ENCODE results near the gene TNFSF13B.
"Not testable (repeated sequence)": the region's sequence is repeated elsewhere in the genome, so short reads cannot be mapped to it uniquely, and the experiment has no call there.

Gene TNFSF13B

DNA sequence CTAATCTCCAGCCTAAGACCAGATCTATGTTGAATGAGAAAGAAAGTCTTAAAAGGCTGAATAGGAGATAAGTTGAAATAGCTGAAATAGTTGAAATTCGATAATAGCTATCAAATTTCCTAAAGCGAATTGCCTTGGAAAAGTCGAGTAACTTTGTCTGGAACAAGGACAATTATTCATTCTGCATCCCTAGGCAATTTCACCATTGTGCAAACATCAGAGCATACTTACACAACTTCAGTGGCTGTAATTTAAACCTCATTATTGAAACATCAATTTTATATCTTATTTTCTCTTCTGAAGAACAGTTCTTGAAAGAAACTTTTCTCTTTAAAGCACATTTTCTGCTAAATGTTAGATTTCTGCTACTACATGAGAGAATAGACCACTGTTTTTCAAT lies 13.6 kb downstream of the TNFSF13B start:
- peak; percentile 74 for DNase-seq (ENCODE audit: low read depth)
- H3K9me3 ChIP-seq (ENCODE audit: control insufficient read depth, low read length), result no peaks in the 10 kb centered on the region
- no peak overlapping the region for H3K4me3 ChIP-seq (ENCODE audit: low read length)

GRCh38 chr13:108288741-108289140 lies 19.2 kb downstream of the TNFSF13B start:
- Histone ChIP-seq H3K36me3 (ENCODE audit: control insufficient read depth, insufficient read depth, low read length, severe bottlenecking) (no peaks in the 10 kb centered on the region), H3K4me3 (ENCODE audit: low read length) (no peak overlapping the region), H3K27me3 (replicated peaks; ENCODE audit: control insufficient read depth, insufficient read depth, low read length) (no peaks in the 10 kb centered on the region), H3K9ac (ENCODE audit: low read length) (no peak overlapping the region), H3K9me3 (ENCODE audit: control insufficient read depth, low read length) (no peaks in the 10 kb centered on the region), H3K4me1 (ENCODE audit: control insufficient read depth, insufficient read depth, low read length) (peaks cover under 1% of the 10 kb centered on the region)
- no peak for DNase-seq (ENCODE audit: low read depth)

More for the DNA sequence above, 13.6 kb downstream of the TNFSF13B start:
- H3K36me3 ChIP-seq (ENCODE audit: control insufficient read depth, insufficient read depth, low read length, severe bottlenecking), result no peaks in the 10 kb centered on the region
- H3K4me1 ChIP-seq (ENCODE audit: control insufficient read depth, insufficient read depth, low read length), result peaks cover 11% of the 10 kb centered on the region
- no peak overlapping the region for H3K9ac ChIP-seq (ENCODE audit: low read length)
- H3K27me3 ChIP-seq (replicated peaks; ENCODE audit: control insufficient read depth, insufficient read depth, low read length), result no peaks in the 10 kb centered on the region

GRCh38 chr13:108289819-108290218 lies 20.3 kb downstream of the TNFSF13B start:
- Histone ChIP-seq H3K36me3 (ENCODE audit: control insufficient read depth, insufficient read depth, low read length, severe bottlenecking) (no peaks in the 10 kb centered on the region), H3K9me3 (ENCODE audit: control insufficient read depth, low read length) (no peaks in the 10 kb centered on the region), H3K4me3 (ENCODE audit: low read length) (no peak overlapping the region), H3K4me1 (ENCODE audit: control insufficient read depth, insufficient read depth, low read length) (no peaks in the 10 kb centered on the region), H3K9ac (ENCODE audit: low read length) (no peak overlapping the region), H3K27me3 (replicated peaks; ENCODE audit: control insufficient read depth, insufficient read depth, low read length) (no peaks in the 10 kb centered on the region)
- no peak for DNase-seq (ENCODE audit: low read depth)

DNA sequence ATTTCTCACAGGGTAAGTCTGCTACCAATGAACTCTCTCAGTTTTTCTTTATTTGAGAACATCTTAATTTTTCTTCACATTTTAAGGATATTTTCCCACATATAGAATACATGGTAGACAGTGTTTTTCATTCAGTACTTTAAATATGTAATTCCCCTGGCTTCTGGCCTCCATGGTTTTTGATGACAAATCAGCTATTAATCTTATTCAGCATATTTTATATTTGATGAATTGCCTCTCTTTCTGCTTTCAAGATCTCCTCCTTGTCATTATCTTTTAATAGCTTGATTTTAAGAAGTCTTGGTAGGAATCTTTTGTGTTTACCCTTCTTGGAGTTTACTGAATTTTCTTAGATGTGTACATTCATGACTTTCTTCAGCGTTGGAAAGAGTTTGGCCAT lies 27.6 kb downstream of the TNFSF13B start:
- Histone ChIP-seq H3K27me3 (replicated peaks; ENCODE audit: control insufficient read depth, insufficient read depth, low read length) (no peaks in the 10 kb centered on the region), H3K9me3 (ENCODE audit: control insufficient read depth, low read length) (peaks cover 9% of the 10 kb centered on the region), H3K36me3 (ENCODE audit: control insufficient read depth, insufficient read depth, low read length, severe bottlenecking) (no peaks in the 10 kb centered on the region), H3K9ac (ENCODE audit: low read length) (no peak overlapping the region), H3K4me3 (ENCODE audit: low read length) (no peak overlapping the region), H3K4me1 (ENCODE audit: control insufficient read depth, insufficient read depth, low read length) (no peaks in the 10 kb centered on the region)
- DNase-seq (ENCODE audit: low read depth), result no peak

DNA sequence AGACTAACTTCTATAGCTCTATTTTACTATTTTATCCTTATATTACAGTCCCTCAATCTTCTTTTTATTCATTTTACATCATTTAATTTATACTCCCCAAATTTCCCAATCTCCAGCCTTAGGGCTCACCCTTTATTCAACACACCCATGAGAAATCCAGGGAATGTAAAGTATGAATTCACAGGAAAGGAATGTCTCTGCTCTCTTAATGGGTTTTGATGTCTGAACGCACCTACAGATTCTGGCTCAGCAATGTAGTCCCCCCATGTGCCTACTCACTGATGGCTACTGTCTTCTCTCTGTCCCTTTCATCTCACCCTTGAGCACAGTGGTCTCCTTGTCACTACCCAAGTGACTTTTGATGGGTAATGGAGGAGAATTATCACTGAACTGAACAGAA lies 32.8 kb downstream of the TNFSF13B start:
- Histone ChIP-seq H3K9me3 (ENCODE audit: control insufficient read depth, low read length) (no peaks in the 10 kb centered on the region), H3K27me3 (replicated peaks; ENCODE audit: control insufficient read depth, insufficient read depth, low read length) (no peaks in the 10 kb centered on the region), H3K9ac (ENCODE audit: low read length) (no peak overlapping the region), H3K4me3 (ENCODE audit: low read length) (no peak overlapping the region), H3K4me1 (ENCODE audit: control insufficient read depth, insufficient read depth, low read length) (no peaks in the 10 kb centered on the region), H3K36me3 (ENCODE audit: control insufficient read depth, insufficient read depth, low read length, severe bottlenecking) (no peaks in the 10 kb centered on the region)
- peak; percentile 14 for DNase-seq (ENCODE audit: low read depth)

GRCh38 chr13:108304170-108305016 lies 34.9 kb downstream of the TNFSF13B start:
- no peaks in the 10 kb centered on the region for H3K9me3 ChIP-seq (ENCODE audit: control insufficient read depth, low read length)
- H3K27me3 ChIP-seq (replicated peaks; ENCODE audit: control insufficient read depth, insufficient read depth, low read length), result no peaks in the 10 kb centered on the region
- DNase-seq (ENCODE audit: low read depth), result no peak
- H3K4me3 ChIP-seq (ENCODE audit: low read length), result no peak overlapping the region
- no peak overlapping the region for H3K9ac ChIP-seq (ENCODE audit: low read length)
- H3K4me1 ChIP-seq (ENCODE audit: control insufficient read depth, insufficient read depth, low read length), result no peaks in the 10 kb centered on the region
- H3K36me3 ChIP-seq (ENCODE audit: control insufficient read depth, insufficient read depth, low read length, severe bottlenecking), result no peaks in the 10 kb centered on the region

DNA sequence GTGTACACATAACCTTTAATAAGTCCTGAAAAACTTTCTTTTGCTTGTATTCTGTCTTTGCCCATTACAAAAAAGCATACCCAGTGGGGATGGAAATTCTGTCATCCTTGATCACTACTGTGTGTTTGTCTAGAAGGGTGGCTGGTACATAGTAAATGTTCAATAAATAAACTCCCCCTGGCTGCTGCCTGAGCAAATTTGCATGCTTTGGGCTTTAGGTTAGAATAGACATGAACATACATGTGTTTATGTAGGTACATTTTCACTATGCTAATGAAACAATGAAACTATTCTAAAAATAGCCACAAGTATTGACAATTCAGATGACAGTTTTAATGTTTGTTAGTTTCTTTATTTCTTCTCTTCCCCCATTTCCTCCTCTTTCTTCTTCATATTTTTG lies 36.1 kb downstream of the TNFSF13B start:
- Histone ChIP-seq H3K9ac (ENCODE audit: low read length) (no peak overlapping the region), H3K27me3 (replicated peaks; ENCODE audit: control insufficient read depth, insufficient read depth, low read length) (no peaks in the 10 kb centered on the region), H3K9me3 (ENCODE audit: control insufficient read depth, low read length) (no peaks in the 10 kb centered on the region), H3K4me1 (ENCODE audit: control insufficient read depth, insufficient read depth, low read length) (no peaks in the 10 kb centered on the region), H3K36me3 (ENCODE audit: control insufficient read depth, insufficient read depth, low read length, severe bottlenecking) (no peaks in the 10 kb centered on the region), H3K4me3 (ENCODE audit: low read length) (no peak overlapping the region)
- no peak for DNase-seq (ENCODE audit: low read depth)

DNA sequence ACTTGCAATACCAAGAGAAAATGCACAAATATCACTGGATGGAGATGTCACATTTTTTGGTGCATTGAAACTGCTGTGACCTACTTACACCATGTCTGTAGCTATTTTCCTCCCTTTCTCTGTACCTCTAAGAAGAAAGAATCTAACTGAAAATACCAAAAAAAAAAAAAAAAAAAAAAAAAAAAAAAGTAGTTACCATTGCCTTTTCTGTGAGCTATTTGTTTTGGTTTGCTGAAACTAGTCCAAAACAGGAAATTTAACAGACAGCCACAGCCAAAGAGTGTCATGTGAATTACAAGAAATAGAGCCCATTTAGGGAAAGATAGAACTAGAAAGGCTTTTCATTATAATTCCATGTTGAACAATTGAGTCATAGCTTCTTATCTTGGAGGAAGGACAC lies 37.3 kb downstream of the TNFSF13B start:
- Histone ChIP-seq H3K4me3 (ENCODE audit: low read length) (no peak overlapping the region), H3K27me3 (replicated peaks; ENCODE audit: control insufficient read depth, insufficient read depth, low read length) (no peaks in the 10 kb centered on the region), H3K9ac (ENCODE audit: low read length) (no peak overlapping the region), H3K9me3 (ENCODE audit: control insufficient read depth, low read length) (no peaks in the 10 kb centered on the region), H3K4me1 (ENCODE audit: control insufficient read depth, insufficient read depth, low read length) (no peaks in the 10 kb centered on the region), H3K36me3 (ENCODE audit: control insufficient read depth, insufficient read depth, low read length, severe bottlenecking) (no peaks in the 10 kb centered on the region)
- no peak for DNase-seq (ENCODE audit: low read depth)

DNA sequence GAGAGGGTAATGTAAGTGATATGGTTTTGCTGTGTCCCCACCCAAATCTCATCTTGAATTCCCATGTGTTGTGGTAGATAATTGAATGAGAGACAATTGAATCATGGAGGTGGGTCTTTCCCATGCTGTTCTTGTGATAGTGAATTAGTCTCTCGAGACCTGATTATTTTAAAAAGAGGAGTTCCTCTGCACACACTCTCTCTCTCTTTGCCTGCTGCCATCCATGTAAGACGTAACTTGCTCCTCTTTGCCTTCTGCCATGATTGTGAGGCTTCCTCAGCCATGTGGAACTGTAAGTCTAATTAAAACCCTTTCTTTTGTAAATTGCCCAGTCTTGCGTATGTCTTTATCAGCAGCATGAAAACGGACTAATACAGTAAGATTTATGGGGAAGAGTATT lies 42.1 kb downstream of the TNFSF13B start:
- not testable (repeated sequence) for H3K4me3 ChIP-seq (ENCODE audit: low read length); H3K9ac ChIP-seq (ENCODE audit: low read length); DNase-seq (ENCODE audit: low read depth); H3K27me3 ChIP-seq (replicated peaks; ENCODE audit: control insufficient read depth, insufficient read depth, low read length); H3K36me3 ChIP-seq (ENCODE audit: control insufficient read depth, insufficient read depth, low read length, severe bottlenecking); H3K9me3 ChIP-seq (ENCODE audit: control insufficient read depth, low read length); H3K4me1 ChIP-seq (ENCODE audit: control insufficient read depth, insufficient read depth, low read length)

DNA sequence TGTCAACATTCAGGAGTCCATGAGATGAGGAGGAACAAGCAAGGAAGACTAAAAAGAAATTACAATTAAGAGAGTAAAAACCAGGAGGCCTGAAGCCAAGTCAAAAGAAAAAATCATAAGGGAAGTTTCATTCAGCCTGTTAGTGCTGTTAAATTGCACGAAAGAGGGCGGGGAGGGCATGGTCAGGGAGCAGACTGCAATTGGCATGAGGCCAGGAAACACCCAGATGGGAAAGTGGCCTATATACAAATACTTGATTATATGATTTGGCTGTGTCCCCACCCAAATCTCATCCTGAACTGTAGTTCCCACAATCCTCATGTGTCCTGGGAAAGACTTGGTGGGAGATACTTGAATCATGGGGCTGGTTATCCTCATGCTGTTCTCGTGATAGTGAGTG lies 43.9 kb downstream of the TNFSF13B start:
- no peak overlapping the region for H3K9ac ChIP-seq (ENCODE audit: low read length)
- H3K27me3 ChIP-seq (replicated peaks; ENCODE audit: control insufficient read depth, insufficient read depth, low read length), result peaks cover 4% of the 10 kb centered on the region
- no peak for DNase-seq (ENCODE audit: low read depth)
- no peak overlapping the region for H3K4me3 ChIP-seq (ENCODE audit: low read length)
- H3K9me3 ChIP-seq (ENCODE audit: control insufficient read depth, low read length), result no peaks in the 10 kb centered on the region
- no peaks in the 10 kb centered on the region for H3K4me1 ChIP-seq (ENCODE audit: control insufficient read depth, insufficient read depth, low read length)
- H3K36me3 ChIP-seq (ENCODE audit: control insufficient read depth, insufficient read depth, low read length, severe bottlenecking), result no peaks in the 10 kb centered on the region

DNA sequence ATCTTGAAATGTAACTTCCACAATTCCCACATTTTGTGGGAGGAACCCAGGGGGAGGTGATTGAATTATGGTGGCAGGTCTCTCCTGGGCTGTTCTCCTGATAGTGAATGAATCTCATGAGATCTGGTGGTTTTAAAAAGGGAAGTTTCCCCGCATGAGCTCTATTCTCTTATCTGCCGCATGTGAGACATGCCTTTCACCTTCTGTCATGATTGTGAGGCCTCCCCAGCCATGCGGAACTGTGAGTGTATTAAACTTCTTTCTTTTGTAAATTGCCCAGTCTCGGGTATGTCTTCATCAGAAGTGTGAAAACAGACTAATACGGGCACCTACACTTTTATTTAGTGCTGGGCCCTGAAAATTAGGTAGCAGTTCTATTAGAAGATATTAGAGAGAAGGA lies 45.8 kb downstream of the TNFSF13B start:
- peaks cover 8% of the 10 kb centered on the region for H3K27me3 ChIP-seq (replicated peaks; ENCODE audit: control insufficient read depth, insufficient read depth, low read length)
- no peaks in the 10 kb centered on the region for H3K9me3 ChIP-seq (ENCODE audit: control insufficient read depth, low read length)
- H3K4me3 ChIP-seq (ENCODE audit: low read length), result no peak overlapping the region
- no peak overlapping the region for H3K9ac ChIP-seq (ENCODE audit: low read length)
- no peaks in the 10 kb centered on the region for H3K4me1 ChIP-seq (ENCODE audit: control insufficient read depth, insufficient read depth, low read length)
- no peak for DNase-seq (ENCODE audit: low read depth)
- H3K36me3 ChIP-seq (ENCODE audit: control insufficient read depth, insufficient read depth, low read length, severe bottlenecking), result no peaks in the 10 kb centered on the region

DNA sequence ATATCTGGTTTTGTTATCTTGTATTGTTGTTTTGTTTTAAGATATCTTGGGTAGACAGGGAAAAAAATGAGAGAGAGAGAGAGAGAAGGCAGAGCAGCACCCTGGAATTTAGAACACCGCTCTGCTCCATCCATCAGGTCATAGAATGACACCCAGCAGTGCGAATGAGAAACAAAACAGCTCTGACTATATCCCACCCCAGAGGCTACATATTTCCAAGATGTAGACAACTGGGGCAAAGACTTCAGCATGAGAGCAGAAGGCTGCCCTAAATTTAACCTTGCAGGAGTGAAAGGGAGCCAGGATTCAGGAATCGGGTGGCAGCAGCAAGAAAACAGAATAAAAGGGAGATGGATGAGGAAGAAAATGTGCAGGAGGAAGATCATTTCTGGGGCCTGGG lies 46.5 kb downstream of the TNFSF13B start:
- no peaks in the 10 kb centered on the region for H3K9me3 ChIP-seq (ENCODE audit: control insufficient read depth, low read length)
- no peaks in the 10 kb centered on the region for H3K36me3 ChIP-seq (ENCODE audit: control insufficient read depth, insufficient read depth, low read length, severe bottlenecking)
- H3K9ac ChIP-seq (ENCODE audit: low read length), result no peak overlapping the region
- H3K4me1 ChIP-seq (ENCODE audit: control insufficient read depth, insufficient read depth, low read length), result no peaks in the 10 kb centered on the region
- H3K27me3 ChIP-seq (replicated peaks; ENCODE audit: control insufficient read depth, insufficient read depth, low read length), result peaks cover 8% of the 10 kb centered on the region
- H3K4me3 ChIP-seq (ENCODE audit: low read length), result no peak overlapping the region
- DNase-seq (ENCODE audit: low read depth), result no peak
